Activated T-cell treated with anti-CD3 and anti-CD28 coated beads, Interleukin-2, amount 50 U/mL, for 48 hours (primary cell): ENCODE results near the gene KRT5.
"Not testable (repeated sequence)": the region's sequence is repeated elsewhere in the genome, so short reads cannot be mapped to it uniquely, and the experiment has no call there.

Experiments
- DNase-seq, 2 experiments: peaks; one replicate each; pipeline ENCODE4 v3.0.0-alpha.2; 2020

The KRT5 gene

DNA sequence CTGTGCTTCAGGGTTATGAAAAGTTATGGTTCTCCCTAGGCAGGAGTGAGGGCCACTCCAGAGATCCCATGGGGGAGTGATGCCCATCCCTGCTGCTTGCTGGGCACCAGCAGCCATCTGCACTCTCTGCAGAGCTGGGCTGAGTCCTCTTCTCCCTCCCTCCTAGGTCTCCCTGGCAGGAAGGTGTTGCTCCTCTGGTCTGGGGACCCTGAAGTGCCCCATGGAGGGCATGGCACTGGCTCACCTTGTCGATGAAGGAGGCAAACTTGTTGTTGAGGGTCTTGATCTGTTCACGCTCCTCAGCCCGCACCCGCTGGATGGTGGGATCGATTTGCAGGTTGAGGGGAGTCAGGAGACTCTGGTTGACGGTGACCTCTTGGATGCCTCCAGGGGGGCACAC, 27.8 kb downstream of the KRT5 start:
- not testable (repeated sequence) for DNase-seq

DNA sequence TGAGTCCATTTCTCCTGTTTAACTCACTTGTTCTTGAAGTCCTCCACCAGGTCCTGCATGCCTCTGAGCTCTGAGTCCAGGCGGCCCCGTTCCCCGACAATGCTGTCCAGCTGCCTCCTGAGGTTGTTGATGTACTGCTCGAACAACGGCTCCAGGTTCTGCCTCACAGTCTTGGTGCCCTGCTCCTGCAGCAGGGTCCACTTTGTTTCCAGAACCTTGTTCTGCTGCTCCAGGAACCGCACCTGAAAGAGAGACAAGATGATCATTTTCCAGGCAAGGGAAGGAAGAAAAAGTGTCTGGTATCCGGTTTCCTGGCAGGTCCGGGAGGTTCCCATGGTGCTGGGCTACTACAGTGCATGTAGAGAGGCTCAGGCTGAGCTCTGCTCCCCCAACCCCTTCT, 28.7 kb downstream of the KRT5 start:
- not testable (repeated sequence) for DNase-seq

DNA sequence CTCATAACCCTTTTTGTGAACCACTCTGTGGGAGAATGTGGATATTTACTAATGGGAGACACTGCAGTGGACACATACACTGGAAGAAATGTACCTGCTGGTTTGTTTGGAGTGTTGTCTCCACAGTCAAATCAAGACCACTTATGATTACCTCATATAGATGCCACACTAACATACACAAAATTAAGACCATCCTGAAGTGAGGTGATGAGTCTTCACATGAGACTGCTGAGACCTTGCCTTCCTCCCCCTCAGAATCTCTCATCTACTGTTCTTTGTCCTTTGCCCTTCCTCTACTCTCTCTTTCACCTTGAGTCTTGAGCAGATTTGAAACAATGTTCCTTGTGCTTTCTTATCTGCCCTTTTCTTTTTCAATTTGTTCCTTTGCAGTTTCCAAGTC, 31.5 kb downstream of the KRT5 start:
- no peak for DNase-seq

DNA sequence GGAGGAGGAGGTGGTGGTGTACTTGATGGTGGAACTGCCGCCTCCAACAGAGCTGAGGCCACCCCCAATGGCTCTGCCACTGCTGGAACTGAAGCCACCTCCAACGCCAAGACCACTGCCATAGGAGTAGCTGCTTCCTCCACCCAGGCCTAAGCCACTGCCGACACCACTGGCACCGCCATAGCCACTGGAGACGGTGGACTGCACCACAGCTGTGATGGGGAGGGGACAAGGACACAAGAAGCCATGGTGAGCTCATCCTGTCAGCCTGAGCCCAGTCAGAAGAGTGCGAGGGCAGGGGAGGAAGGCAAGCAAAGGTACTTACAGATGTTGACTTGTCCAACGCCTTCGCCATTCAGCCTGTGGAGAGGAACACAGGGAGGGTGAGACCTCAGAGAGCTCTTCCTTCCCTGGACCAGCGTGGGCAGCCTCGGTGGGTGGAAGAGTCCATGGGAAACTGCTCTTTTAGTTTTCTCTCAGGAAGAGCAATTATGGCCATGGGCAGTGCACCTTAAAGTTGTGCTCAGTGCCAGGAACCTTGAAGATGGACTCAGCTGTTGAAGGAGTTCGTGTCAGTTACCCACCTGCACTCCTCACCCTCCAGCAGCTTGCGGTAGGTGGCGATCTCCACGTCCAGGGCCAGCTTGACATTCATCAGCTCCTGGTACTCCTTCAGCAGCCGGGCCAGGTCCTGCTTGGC, 32.3 kb downstream of the KRT5 start:
- not testable (repeated sequence) for DNase-seq

DNA sequence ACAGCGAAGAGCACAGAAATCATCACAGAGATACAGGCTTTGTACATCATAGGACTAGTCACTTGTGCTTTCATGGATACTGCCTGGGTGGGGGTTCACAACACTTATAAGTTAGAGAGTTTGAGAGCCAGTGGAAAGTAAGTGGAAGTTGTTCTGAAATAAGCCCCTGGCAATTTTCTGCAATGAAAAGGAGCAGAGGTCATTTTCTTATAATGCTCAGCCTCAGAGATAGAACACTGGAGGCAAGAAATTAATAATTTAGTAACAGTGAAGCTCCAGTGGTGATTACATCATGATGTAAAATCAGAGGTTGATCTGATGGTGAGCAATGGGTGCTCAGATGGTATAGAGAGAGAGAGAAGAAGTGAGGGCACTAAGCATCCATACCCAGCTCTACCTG, 33.0 kb downstream of the KRT5 start:
- no peak for DNase-seq

DNA sequence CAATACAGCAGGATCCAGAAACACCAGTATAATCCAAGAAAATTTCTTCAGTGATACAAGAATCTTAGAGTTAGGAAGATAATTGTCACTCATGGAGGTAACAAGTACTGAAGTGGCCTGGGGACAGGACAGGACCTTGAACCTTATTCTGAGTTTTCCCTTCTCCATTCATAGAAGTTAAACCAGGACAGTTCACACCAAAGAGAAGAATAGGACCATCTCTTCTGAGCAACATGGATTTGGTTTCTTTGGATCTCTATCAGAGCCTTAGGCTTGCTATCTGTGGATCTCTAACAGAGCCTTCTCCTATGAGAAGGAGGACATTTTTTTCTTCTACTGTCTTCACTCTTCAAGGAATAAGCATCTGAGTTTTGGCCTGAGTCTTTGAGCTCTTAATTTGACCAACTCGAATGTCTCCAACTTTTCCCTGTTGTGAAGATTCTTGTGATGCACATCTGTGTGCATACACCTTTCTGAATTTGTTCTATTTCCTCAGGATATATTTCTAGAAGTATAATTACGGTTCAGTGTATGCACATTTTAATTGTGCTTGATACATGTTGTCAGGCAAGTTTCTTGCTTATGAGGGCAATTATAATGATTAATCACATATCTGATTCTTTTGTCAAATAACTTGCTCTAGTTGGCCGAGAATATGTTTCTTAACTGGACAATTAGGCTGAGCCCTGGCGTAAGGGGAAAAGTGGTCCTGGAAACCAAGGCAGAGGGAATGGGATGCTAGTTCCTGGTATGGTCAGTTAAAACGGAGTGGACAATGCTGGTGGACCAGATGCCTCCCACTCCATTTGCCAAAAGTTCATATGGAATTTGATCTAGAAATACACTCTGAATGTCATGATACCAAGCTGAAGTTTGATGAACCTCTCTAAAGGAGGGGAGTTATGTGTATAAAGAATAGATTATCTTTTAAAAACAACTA, 33.8 kb downstream of the KRT5 start:
- DNase-seq, result no peak

DNA sequence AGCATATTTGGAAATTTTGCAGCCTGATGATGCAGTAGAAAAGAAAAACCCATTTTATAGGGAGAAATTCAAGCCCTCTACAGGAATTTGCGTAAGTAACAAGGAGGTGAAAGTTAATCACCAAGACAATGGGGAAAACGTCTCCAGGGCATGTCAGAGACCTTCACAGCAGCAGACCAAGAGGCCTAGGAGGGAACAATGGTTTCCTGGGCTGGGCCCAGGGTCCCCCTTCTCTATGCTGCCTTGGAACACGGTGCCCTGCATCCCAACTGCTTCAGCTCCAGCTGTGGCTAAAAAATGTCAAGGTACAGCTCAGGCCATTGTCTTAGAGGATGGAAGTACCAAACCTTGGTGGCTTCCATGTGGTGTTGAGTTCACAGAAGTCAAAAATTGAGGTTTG, 40.1 kb downstream of the KRT5 start:
- DNase-seq, result no peak

DNA sequence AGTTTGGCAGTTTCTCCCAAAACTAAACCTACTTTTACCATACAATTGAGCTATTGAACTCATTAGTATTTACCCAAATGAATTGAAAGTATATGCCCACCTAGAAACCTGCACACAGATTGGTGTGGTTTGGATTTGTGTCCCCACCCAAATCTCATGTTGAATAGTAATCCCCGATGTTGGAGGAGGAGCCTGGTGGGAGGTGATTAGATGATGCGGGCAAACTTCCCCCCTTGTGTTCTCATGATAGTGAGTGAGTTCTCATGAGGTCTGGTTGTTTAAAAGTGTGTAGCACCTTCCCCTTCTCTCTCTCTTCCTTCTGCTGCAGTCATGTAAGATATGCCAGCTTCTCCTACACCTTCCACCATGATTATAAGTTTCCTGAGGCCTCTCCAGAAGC, 42.5 kb downstream of the KRT5 start:
- DNase-seq, result no peak

DNA sequence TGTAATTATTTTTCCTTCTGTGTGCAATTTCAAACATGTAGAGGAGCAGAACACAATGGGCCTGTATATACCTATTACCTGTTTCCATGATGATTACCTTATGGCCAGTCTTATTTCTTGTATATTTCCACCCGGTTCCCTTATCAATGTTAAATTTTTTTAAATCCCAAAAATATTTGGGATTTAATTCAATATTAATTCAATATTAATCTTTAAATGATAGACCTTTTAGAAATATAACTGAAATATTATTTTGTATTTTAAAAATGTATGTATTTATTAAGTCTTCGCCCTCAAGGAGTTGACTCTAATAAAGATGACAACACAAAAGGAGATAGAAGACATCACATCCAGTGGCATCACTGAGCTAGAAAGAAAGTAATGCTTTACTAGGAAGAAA, 46.0 kb downstream of the KRT5 start:
- DNase-seq, result no peak

DNA sequence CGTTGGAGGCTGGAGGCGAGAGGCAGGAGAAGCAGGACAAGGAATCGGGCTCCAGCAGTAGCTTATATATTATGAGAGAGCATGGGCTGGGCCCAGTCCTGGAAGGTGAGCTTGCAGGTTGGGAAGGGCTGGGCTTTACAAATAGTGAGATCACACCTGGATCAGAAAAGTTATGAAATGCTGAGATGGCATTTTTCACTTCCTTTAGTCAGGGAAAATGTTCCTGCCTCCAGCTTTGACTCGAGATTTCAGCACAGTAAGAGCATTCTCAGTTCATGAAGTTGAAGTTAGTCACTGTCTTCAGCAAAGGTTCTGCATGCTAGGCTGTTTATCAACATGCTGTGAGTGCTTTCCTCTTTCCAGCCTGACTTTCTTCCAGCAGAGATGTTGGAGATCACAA, 46.4 kb downstream of the KRT5 start, which contains the start of gene KRT6C:
TSS of gene KRT6C (minus strand) at position 38 of the 400 bp plus-strand sequence. CDS start 68 bp downstream, outside the sequence.
- DNase-seq, result no peak

DNA sequence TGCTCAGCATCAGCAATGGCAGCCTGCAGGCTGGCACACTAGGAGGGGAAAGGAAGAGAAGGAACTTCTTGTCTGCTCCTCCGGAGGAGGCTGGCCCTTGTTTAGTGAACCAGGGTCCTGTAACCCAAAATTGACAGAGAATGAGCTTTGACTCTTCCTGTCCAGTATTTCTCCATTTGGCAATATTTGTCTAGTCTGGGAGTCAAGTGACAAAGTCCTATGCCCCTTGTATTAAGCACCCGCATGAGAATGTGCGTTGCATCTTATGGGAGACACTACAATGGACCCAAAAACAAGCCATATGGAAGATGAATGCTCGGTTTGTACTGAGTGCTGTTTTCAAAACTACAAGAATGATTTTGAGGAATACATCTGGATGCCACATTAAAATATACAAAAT, 50.3 kb downstream of the KRT5 start:
- DNase-seq, result no peak

DNA sequence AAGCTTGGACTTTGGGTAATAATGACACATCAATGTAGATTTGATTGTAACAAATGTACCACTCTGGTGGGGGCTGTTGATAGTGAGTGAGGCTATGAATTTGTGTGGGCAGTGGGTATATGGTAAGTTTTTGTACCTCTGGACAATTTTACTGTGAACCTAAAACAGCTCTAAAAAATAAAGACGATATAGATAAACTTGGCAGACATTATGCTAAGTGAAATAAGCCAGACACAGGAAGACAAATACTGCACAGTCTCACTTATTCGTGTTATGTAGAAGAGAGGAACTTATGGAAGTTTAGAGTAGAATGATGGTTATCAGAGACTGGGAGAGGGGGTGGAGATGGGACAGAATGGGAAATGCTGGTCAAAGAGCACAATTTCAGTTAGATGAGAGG, 55.3 kb downstream of the KRT5 start:
- DNase-seq, result no peak
